Measurements from ENCODE around the gene ARHGAP26. TPM values are rescaled to one million over a fixed set of nuclear protein-coding genes. Genes with fewer than 3 reads are reported as not detected.
A peak's percentile ranks its signal among the peaks of the same experiment; 100 is the strongest.

ARHGAP26 gene
- polyA plus RNA-seq, 3 donors = 26.5 to 56.8 (median 28.7) TPM

DNA sequence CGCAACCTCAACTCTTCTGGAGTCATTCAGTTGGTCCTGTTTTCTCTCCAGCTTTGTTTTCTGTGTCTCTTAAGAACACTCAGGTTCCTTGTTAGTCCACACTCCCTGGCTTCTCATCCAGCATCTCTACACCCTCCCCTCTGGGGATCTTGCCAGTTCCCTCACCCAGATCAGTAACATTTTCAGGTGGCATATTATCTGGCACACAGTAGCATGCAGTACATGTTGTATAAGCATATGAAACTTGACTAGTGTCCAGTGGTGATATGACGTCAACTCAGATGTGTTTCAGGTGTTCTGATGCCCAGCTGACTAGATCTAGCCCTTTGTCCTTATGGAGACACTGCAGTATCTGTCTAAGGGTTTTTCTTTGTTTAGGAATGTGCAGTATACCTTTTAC is 184.3 kb downstream of the ARHGAP26 start:
- WGBS (ENCODE audit: insufficient coverage) = 100% methylated on average over 2 of the region's 2 CpGs
- peaks cover 17 to 28% of the 10 kb centered on the region in 2 donors for H3K4me1 ChIP-seq (ENCODE audit: control insufficient read depth in 1 of 2, insufficient read depth in 2 of 2, low read length in 2 of 2)
- no peak overlapping the region for H3K4me2 ChIP-seq (replicated peaks; ENCODE audit: extremely low read depth, low read length, poor library complexity, severe bottlenecking)
- Mint-ChIP-seq H3K27me3 (ENCODE audit: low read depth in 3 of 3) (peaks cover 0 to 1% (median 0%) of the 10 kb centered on the region in 3 donors), H3K27ac (peak overlapping the region in 1 of 7 donors; percentile 63), H3K4me1 (peaks cover 33% of the 10 kb centered on the region), H3K36me3 (peaks cover 46 to 62% of the 10 kb centered on the region in 2 donors), H3K4me3 (no peak overlapping the region), H3K9me3 (peaks cover 0 to 3% (median 0%) of the 10 kb centered on the region in 7 donors)
- H3K4me3 ChIP-seq (replicated peaks in 1 of 3; ENCODE audit: low read depth in 2 of 3, low read length in 3 of 3) = no peak overlapping the region
- H3K27ac ChIP-seq (ENCODE audit: low read depth in 1 of 2, low read length in 2 of 2) = no peak overlapping the region
- no peaks in the 10 kb centered on the region for H3K9me3 ChIP-seq (replicated peaks in 1 of 2; ENCODE audit: control insufficient read depth in 1 of 2, insufficient read depth in 1 of 2, low read length in 2 of 2)
- peaks cover 51% of the 10 kb centered on the region for H3K79me2 ChIP-seq (ENCODE audit: insufficient read depth, low read length)
- peaks cover 2 to 51% of the 10 kb centered on the region in 2 donors for H3K36me3 ChIP-seq (replicated peaks in 1 of 2; ENCODE audit: control insufficient read depth in 1 of 2, insufficient read depth in 2 of 2, low read length in 2 of 2)
- intact Hi-C loops (cut with micrococcal nuclease) = loop anchor here in 1 of 2 donors (10.0 kb wide), 1 partner anchor 50 kb away; no protein-coding TSS in a partner anchor
- DNase-seq = no peak
- no peak overlapping the region for H3K9ac ChIP-seq (ENCODE audit: insufficient read depth, low read length, poor library complexity, severe bottlenecking)
- TF ChIP-seq CTCF (IDR thresholded peaks at IDR 0.05) = no peak
- no peak overlapping the region for H2AFZ ChIP-seq (ENCODE audit: insufficient read depth, low read depth, low read length, poor library complexity, severe bottlenecking)
- peaks cover 95% of the 10 kb centered on the region for H4K20me1 ChIP-seq (ENCODE audit: insufficient read depth, low read length)
- no peaks in the 10 kb centered on the region for H3K27me3 ChIP-seq (ENCODE audit: control insufficient read depth in 2 of 2, insufficient read depth in 2 of 2, low read length in 2 of 2)

DNA sequence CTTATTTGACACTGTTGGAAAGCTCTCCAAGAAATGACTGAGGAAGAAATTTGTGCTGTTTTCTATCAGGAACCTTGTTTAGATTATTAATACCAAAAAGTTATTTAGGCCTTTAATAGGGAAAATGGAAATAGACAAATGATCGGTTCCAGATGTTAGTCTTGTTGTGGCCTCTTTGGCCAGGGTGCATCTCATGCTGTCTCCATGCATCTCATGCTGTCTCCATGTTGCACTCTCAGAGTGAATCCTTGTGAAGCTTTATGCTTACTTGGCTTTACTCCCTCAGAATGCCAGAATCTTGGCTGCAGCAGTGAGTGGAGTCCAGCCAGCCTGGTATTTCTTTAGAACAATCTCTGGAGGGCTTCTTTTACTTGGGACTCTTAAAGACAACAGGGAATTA is 185.5 kb downstream of the ARHGAP26 start:
- intact Hi-C loops (cut with micrococcal nuclease) = loop anchor here in 1 of 2 donors (10.0 kb wide), 1 partner anchor 49 kb away; no protein-coding TSS in a partner anchor
- H3K9ac ChIP-seq (ENCODE audit: insufficient read depth, low read length, poor library complexity, severe bottlenecking) = no peak overlapping the region
- Mint-ChIP-seq H3K9me3 (peaks cover 0 to 3% (median 0%) of the 10 kb centered on the region in 7 donors), H3K27me3 (ENCODE audit: low read depth in 3 of 3) (peaks cover 0 to 1% (median 0%) of the 10 kb centered on the region in 3 donors), H3K36me3 (peaks cover 44 to 62% of the 10 kb centered on the region in 2 donors), H3K27ac (no peak overlapping the region), H3K4me3 (no peak overlapping the region), H3K4me1 (peaks cover 32% of the 10 kb centered on the region)
- DNase-seq = no peak
- no peaks in the 10 kb centered on the region for H3K27me3 ChIP-seq (ENCODE audit: control insufficient read depth in 2 of 2, insufficient read depth in 2 of 2, low read length in 2 of 2)
- H3K9me3 ChIP-seq (replicated peaks in 1 of 2; ENCODE audit: control insufficient read depth in 1 of 2, insufficient read depth in 1 of 2, low read length in 2 of 2) = no peaks in the 10 kb centered on the region
- H3K79me2 ChIP-seq (ENCODE audit: insufficient read depth, low read length) = peaks cover 52% of the 10 kb centered on the region
- no peak overlapping the region for H2AFZ ChIP-seq (ENCODE audit: insufficient read depth, low read depth, low read length, poor library complexity, severe bottlenecking)
- no peak for TF ChIP-seq CTCF (IDR thresholded peaks at IDR 0.05)
- no CpG with 5 or more reads among the region's 1 CpG for WGBS (ENCODE audit: insufficient coverage)
- no peak overlapping the region for H3K4me3 ChIP-seq (replicated peaks in 1 of 3; ENCODE audit: low read depth in 2 of 3, low read length in 3 of 3)
- peaks cover 10 to 24% of the 10 kb centered on the region in 2 donors for H3K4me1 ChIP-seq (ENCODE audit: control insufficient read depth in 1 of 2, insufficient read depth in 2 of 2, low read length in 2 of 2)
- H3K27ac ChIP-seq (ENCODE audit: low read depth in 1 of 2, low read length in 2 of 2) = no peak overlapping the region
- H3K4me2 ChIP-seq (replicated peaks; ENCODE audit: extremely low read depth, low read length, poor library complexity, severe bottlenecking) = no peak overlapping the region
- H3K36me3 ChIP-seq (replicated peaks in 1 of 2; ENCODE audit: control insufficient read depth in 1 of 2, insufficient read depth in 2 of 2, low read length in 2 of 2) = peaks cover 2 to 51% of the 10 kb centered on the region in 2 donors
- H4K20me1 ChIP-seq (ENCODE audit: insufficient read depth, low read length) = peaks cover 94% of the 10 kb centered on the region
